EL (cell line): Measurements from ENCODE around the gene TNS2.
A peak's percentile ranks its signal among the peaks of the same experiment; 100 is the strongest.

Experiments
- DNase-seq: peaks from one replicate; pipeline ENCODE4 v3.0.0-alpha.2; 2016

Gene TNS2

DNA sequence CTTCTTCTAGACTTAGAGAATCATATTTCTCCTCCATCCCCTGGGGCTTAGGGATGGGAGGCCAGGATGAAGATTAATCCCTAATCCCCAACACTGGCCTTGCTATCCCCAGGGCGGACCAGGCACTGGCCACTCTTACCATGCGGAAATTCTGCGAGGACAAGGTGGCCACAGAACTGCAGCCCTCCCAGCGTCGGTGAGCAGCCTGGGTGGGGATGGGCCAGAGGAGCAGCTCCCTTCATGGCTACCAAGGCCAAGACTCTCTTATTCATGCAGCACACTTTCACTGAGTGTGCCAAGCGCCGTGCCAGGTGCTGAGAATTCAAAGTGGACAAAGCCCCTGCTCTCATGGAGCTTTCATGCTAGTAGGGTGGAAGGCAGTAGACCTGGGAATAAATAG, 7.0 kb downstream of the TNS2 start:
- DNase-seq = no peak

- DNase-seq = no peak
These were observed 8.1 kb downstream of the TNS2 start for GRCh38 chr12:53057816-53058500.

DNA sequence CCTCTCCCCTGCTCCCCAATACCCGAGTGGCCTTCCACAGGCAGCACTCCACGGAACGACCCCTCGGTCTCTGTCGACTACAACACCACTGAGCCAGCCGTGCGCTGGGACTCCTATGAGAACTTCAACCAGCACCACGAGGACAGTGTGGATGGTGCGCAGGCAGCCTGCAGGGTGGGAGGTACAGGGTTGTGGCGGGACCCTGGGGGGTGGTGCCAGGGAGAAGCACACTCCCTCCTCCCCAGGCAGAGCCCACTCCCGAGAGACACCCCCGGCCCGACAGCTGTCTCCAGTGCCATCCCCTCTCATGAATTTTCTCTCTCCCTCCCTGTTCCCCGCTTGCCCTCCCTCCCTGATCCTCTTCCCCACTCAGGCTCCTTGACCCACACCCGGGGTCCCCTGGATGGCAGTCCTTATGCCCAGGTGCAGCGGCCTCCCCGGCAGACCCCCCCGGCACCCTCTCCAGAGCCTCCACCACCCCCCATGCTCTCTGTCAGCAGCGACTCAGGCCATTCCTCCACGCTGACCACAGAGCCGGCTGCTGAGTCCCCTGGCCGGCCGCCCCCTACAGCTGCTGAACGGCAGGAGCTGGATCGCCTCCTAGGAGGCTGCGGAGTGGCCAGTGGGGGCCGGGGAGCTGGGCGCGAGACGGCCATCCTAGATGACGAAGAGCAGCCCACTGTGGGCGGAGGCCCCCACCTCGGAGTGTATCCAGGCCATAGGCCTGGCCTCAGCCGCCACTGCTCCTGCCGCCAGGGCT, 9.0 kb downstream of the TNS2 start:
- no peak for DNase-seq

GRCh38 chr12:53059434-53060063, 9.7 kb downstream of the TNS2 start:
- no peak for DNase-seq

GRCh38 chr12:53060064-53060720, 10.3 kb downstream of the TNS2 start:
- no peak for DNase-seq

- no peak for DNase-seq
These were observed 10.9 kb downstream of the TNS2 start for GRCh38 chr12:53060721-53061276.

DNA sequence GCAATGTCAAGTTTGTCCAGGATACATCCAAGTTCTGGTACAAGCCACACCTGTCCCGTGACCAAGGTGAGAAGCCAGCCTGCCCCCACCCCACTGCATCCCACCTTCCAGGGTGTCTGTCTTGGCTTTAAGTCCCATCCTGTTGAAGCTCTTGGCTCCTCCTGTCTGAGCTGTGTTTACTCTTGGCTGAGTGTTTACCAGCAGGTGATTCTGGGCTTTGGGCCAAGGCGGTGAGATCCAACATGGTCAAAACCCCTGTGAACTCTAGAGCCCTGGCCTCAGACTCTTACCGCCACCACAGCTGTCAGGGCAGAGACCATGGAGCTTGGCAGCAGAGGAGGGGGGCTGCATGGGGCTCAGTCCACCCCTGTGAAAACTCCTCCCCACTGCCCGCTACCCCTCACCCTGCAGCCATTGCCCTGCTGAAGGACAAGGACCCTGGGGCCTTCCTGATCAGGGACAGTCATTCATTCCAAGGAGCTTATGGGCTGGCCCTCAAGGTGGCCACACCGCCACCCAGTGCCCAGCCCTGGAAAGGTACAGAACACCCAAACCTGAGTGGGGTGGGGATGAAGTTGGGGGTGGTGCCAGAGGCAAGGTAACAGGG, 11.6 kb downstream of the TNS2 start:
- DNase-seq = no peak

- no peak for DNase-seq
These were observed 12.4 kb downstream of the TNS2 start for GRCh38 chr12:53062011-53062961.

GRCh38 chr12:53062977-53063707, 13.3 kb downstream of the TNS2 start:
- DNase-seq = no peak

DNA sequence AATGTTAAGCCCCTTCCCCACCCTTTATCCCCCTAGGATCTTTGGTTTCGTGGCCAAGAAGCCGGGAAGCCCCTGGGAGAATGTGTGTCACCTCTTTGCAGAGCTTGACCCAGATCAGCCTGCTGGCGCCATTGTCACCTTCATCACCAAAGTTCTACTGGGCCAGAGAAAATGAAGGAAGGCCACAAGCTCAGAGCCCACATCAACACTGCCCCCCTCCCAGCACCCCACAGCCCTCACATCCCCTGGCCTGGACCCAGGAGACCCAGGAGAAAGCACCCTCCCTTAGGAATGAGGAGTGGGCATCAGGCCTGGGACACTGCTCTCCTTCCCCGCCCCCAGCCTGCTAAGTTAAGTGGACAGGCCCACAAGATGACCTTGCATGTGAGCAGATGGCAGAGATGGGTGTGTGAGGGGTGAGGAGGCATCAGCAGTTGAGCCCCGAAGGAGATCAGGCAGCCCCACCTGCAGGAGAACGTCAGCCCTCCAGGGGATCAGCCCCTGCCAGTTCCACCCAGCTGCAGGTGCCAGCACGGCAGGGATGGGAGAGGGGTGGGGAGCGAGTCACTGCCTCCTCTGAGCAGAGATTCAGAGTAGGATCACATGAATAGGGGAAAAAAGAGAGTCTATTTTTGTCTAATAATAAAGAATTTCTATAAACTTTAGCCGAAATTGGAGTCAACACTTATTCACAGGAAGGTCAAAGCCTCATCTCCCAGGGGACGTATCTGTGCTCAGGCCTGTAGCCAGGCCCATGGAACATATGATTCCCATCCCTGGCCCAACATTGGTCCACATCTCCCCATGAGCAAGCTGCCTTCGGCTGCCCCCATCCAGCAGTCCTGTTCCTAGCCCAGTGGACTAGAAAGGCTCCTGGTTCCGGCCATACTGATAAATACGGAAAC, 14.1 kb downstream of the TNS2 start:
- no peak for DNase-seq

- no peak for DNase-seq
These were observed 15.0 kb downstream of the TNS2 start for GRCh38 chr12:53064613-53065436.

DNA sequence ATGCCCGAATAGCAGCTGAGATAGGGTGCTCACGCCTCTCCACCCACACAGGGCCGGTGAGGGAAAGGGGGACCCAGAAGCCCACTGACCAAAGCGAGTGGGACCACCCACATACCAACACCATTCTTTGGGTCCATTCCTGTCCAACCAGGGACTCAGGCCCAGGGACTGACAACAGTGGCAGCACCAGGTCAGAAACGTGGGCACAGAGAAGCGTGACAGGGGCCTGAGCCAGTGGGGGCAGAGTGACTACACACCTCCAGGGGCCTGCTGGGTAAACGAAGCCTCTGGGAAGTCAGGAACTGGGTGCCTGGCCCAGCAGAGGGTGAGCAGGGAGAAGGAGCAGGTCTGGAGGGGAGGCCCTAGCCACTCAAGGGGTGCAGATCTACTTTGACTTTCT, 15.6 kb downstream of the TNS2 start:
- no peak for DNase-seq

- peak; percentile 83 for DNase-seq
These were observed 16.4 kb downstream of the TNS2 start for GRCh38 chr12:53065975-53066931.

DNA sequence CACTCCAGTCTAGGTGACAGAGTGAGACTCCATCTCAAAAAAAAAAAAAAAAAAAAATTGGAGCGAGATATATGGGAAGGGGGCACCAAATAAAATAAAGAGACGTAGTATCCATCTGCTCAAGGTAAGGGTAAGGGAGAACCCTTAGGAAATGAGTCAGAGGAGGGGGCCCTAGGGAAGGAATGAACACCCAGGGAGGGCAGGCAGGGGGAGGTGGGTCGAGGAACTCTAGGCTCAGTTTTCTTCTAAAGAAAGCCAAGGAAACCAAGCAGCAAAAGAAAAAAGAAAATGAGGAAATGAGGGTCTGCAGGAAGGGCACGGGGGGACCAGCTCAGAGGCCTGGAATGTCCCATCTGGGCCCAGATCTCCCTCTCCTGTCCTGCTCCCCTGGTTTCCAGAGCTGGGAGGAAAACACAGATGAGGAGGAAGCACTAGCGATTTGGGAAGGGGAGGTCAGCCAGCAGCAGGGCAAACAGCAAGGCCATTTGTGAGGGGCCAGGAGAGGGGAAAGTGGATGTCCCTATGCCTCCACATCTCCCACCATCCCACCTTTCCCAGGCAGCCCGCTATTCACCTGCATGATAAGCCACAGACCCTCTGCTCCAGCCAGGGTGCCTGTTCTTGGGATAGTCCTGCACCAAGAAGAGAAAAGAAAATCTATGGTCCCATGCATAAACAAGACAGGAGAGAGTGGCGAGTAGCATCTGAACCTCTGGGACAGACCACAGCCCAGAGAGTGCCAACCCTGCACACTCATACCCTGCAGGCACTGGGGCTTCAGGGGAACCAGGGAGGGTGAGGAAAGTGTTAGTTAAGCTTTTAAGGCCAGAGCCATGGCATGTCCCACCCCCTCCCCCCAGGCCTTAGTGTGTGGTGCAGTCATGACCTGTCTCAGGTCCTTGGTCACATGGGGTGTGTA, 17.5 kb downstream of the TNS2 start:
- no peak for DNase-seq

DNA sequence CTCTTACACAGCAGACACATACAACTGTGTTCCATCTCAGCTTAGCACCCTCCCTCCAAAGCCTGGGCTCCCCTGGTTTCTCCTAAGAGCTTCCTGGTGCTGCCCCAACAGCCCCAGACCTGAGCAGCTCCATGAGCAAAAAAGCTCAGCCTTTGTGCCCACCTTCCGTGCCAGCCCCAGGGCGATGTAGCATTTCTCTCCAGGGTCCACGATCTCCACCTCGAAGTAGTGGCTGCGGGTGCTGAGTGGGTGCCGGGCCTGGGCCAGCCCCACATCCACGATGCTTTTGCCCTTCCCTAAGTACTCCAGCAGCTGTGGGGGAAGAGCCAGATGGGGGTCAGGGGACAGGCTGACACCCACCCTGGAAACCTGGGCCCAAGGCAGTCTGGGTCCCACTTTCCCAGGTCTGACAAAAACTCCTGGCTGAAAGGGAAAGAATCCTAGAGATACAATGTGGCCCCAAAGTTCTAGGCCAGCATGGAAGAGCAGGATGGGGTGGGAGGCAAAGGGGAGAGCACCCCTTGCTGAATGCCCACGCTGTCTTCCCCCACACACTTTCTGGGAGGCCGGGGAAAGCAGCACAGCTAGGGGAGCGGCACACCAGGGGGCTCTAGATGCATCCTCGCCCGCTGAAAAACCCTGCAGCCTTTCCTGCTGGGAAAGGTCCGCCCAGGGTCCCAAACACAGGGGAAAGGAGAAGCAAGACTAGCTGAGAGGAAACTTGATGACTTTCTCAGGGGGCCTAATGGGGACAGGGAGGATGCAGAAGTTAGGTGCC, 18.3 kb downstream of the TNS2 start:
- no peak for DNase-seq
